Endothelial cell of umbilical vein (primary cell): Measurements from ENCODE around the gene TOMM20.

ENCODE experiments used
- CTCF ChIP-seq, 2 donors: IDR thresholded peaks; 1 replicate in 1 of 2; 2 replicates in 1 of 2; pipeline ENCODE4 v1.5.1; 2011; ENCODE audit warnings: low read length in 2 of 2, mild to moderate bottlenecking in 2 of 2, moderate library complexity in 2 of 2, control low read depth in 1 of 2, inconsistent platforms in 1 of 2, low read depth in 1 of 2; ENCODE audit not compliant: insufficient read depth in 1 of 2; ENCODE audit errors: extremely low read depth in 1 of 2
- EZH2 ChIP-seq: IDR thresholded peaks from 2 replicates; pipeline ENCODE4 v1.6.1; 2012; ENCODE audit warnings: borderline replicate concordance, low read depth, mild to moderate bottlenecking, moderate library complexity, low read length, inconsistent platforms; ENCODE audit not compliant: severe bottlenecking
- FOS ChIP-seq: IDR thresholded peaks from 2 replicates; pipeline ENCODE4 v1.6.1; 2011; ENCODE audit warnings: mild to moderate bottlenecking, low read length, moderate library complexity, borderline replicate concordance; ENCODE audit not compliant: insufficient read depth
- GATA2 ChIP-seq: IDR thresholded peaks from 2 replicates; pipeline ENCODE4 v1.7.0; 2011; ENCODE audit warnings: low read depth, mild to moderate bottlenecking, moderate library complexity, mixed read lengths, low read length; ENCODE audit not compliant: insufficient read length, insufficient read depth
- JUN ChIP-seq: IDR thresholded peaks from 2 replicates; pipeline ENCODE4 v1.6.1; 2011; ENCODE audit warnings: borderline replicate concordance, low read depth; ENCODE audit not compliant: insufficient read length, insufficient read depth
- MAX ChIP-seq: IDR thresholded peaks from 2 replicates; pipeline ENCODE4 v1.6.1; 2011; ENCODE audit not compliant: insufficient read depth, insufficient read length
- MYC ChIP-seq: IDR thresholded peaks from one replicate; pipeline ENCODE4 v1.6.1; 2011; ENCODE audit warnings: mild to moderate bottlenecking, low read depth, low read length
- POLR2A ChIP-seq: IDR thresholded peaks from 2 replicates; pipeline ENCODE4 v1.6.1; 2012; ENCODE audit warnings: low read depth, mild to moderate bottlenecking, control low read depth, low read length
- POLR2AphosphoS5 ChIP-seq: IDR thresholded peaks from 2 replicates; pipeline ENCODE4 v1.6.1; 2012; ENCODE audit warnings: low read depth, mild to moderate bottlenecking, control low read depth, low read length, moderate library complexity; ENCODE audit not compliant: insufficient read depth

GRCh38 chr1:235127732-235128455, 743 bp downstream of the TOMM20 start:
- no peak for TF ChIP-seq MAX
- TF ChIP-seq CTCF (IDR thresholded peaks at IDR 0.05; ENCODE audit: extremely low read depth in 1 of 2, insufficient read depth in 1 of 2, low read depth in 1 of 2, low read length in 2 of 2), result no peak
- TF ChIP-seq POLR2A, result no peak
- no peak for TF ChIP-seq EZH2
- no peak for TF ChIP-seq MYC
- no peak for TF ChIP-seq POLR2AphosphoS5
- TF ChIP-seq JUN, result no peak
- no peak for TF ChIP-seq FOS
- no peak for TF ChIP-seq GATA2
